Heart left ventricle (tissue), 16 donors: ENCODE results near the gene FBLN2. TPM values are rescaled to one million over a fixed set of nuclear protein-coding genes. Genes with fewer than 3 reads are reported as not detected.
"Not testable (repeated sequence)": the region's sequence is repeated elsewhere in the genome, so short reads cannot be mapped to it uniquely, and the experiment has no call there.

Source experiments
- ATAC-seq, 4 donors: fragments of 200-7000 bp; cut with Tn5 transposase; one replicate each; pipeline ENCODE4 v1.9.1; 2020 to 2022; ENCODE audit warnings: moderate library complexity in 4 of 4, mild to moderate bottlenecking in 3 of 4, moderate number of reproducible peaks in 1 of 4
- DNase-seq, 5 donors: peaks; one replicate each; pipeline ENCODE4 v3.0.0-alpha.2; 2020
- H3K27ac ChIP-seq, 12 donors: fragments of 200-600 bp; sonication (generic) in 4 of 12; one replicate each; pipeline versions ENCODE4 v1.5.0 to v1.8.0; 2016 to 2022; ENCODE audit warnings: mild to moderate bottlenecking in 2 of 12
- H3K27me3 ChIP-seq, 9 donors: fragments of 200-600 bp; sonication (generic) in 2 of 9; one replicate each; pipeline versions ENCODE4 v1.5.1 to v1.8.0; 2016 to 2022; ENCODE audit warnings: mild to moderate bottlenecking in 3 of 9
- H3K36me3 ChIP-seq, 9 donors: fragments of 200-600 bp; sonication (generic) in 2 of 9; one replicate each; pipeline versions ENCODE4 v1.5.0 to v1.8.0; 2018 to 2022; ENCODE audit warnings: mild to moderate bottlenecking in 2 of 9
- H3K4me1 ChIP-seq, 12 donors: fragments of 200-600 bp; sonication (generic) in 4 of 12; one replicate each; pipeline versions ENCODE4 v1.5.0 to v1.8.0; 2016 to 2022; ENCODE audit warnings: mild to moderate bottlenecking in 3 of 12
- H3K4me3 ChIP-seq, 12 donors: fragments of 200-600 bp; sonication (generic) in 4 of 12; one replicate each; pipeline versions ENCODE4 v1.5.0 to v1.8.0; 2017 to 2022; ENCODE audit warnings: mild to moderate bottlenecking in 9 of 12, moderate library complexity in 4 of 12
- H3K9me3 ChIP-seq, 12 donors: fragments of 200-600 bp; sonication (generic) in 4 of 12; one replicate each; pipeline versions ENCODE4 v1.5.0 to v1.8.0; 2016 to 2022; ENCODE audit warnings: mild to moderate bottlenecking in 1 of 12
- POLR2A ChIP-seq, 2 donors: fragments of 450-650 bp; IDR thresholded peaks; one replicate each; pipeline ENCODE4 v1.6.1; 2017; ENCODE audit warnings: antibody characterized with exemption in 2 of 2, mild to moderate bottlenecking in 2 of 2, moderate library complexity in 2 of 2
- WGBS, 4 donors: extraction: QIAGEN DNeasy Blood & Tissue Kit in 2 of 4; methylation state at CpG; one replicate each; pipeline versions ENCODE4 v1.1.5 to v1.1.7; 2013 to 2018; 5-methylcytosine and 5-hydroxymethylcytosine counted together
- intact Hi-C, 10 donors: fragments of 100-400 bp; cut with DNase I; formaldehyde crosslinking; loops; one replicate each; pipeline versions ENCODE4 v1.11.1 to v1.14.2; 2022
- long read RNA-seq, 3 donors: library from polyadenylated mRNA; unstranded; transcript quantifications; one replicate each; pipeline ENCODE4 v2.0.0, GENCODE V29; 2020 to 2021
- polyA plus RNA-seq, 2 donors: library from polyadenylated mRNA; stranded (reverse); fragments of 200-250 nt; gene quantifications; one replicate each; pipeline ENCODE4 v1.2.3, GENCODE V29; 2013
- total RNA-seq, 9 donors: library from RNA; depleted of rRNA in 2 of 9; stranded (reverse); fragments of >200 nt in 2 of 9; fragmentation: NEBNext Ultra II Directional in 3 of 9; extraction: Animal tissue kit (Norgen Biotek cat#: 25700) in 3 of 9; gene quantifications; one replicate each; pipeline versions ENCODE4 v1.1.0 to v1.2.4, GENCODE V29; 2016 to 2023
- TF ChIP-seq, protein P1 (sequence below), 12 donors: fragments of 200-600 bp; sonication (generic) in 4 of 12; IDR thresholded peaks; one replicate each; pipeline versions ENCODE4 v1.5.0 to v1.8.0; 2018 to 2022; ENCODE audit warnings: antibody characterized with exemption in 12 of 12, mild to moderate bottlenecking in 5 of 12
- donor health status: ischemic (EF 13 %, LVEDD 7.1; RV severe dilation, severe dysfunction).
- donor health status: healthy with polysubstance abuse.
- donor health status: DM: no; HTN: yes; CAD: no.
- donor health status: DM: no; HTN: no; CAD: no.
- donor health status: ischemic (EF 25% LVEDD 6.9; RV normal size, moderate dysfunction).
- donor health status: ischemic (EF 25% LVEDD 5.7; RV mildly dilated, moderate dysfunction).
- donor health status: healthy.
- donor health status: DM: yes; HTN: yes; CAD: no.
- donor health status: ischemic (EF 35%, LVEDD 5.7; RV mildly dilated, moderate dysfunction).
- donor health status: nonischemic (EF 11% LVEDD 7.7; RV severe dilation, severe dysfunction).
- donor health status: DM: yes; HTN: yes; CAD: no.
- donor health status: PGD.
- donor health status: ischemic (EF 29% LVEDD 5.4; RV normal size, mild dysfunction).
- donor health status: nonischemic (EF 23%, LVEDD 6.1; RV moderate dilation, normal function).

FBLN2 gene
- total RNA-seq (100 to 1,000 TPM in 2 of 9 donors, 10 to 100 TPM in 7; 31.3 to 118 (median 47.8) TPM), polyA plus RNA-seq (10 to 100 TPM; 16.5 to 42.7 TPM)
- long read RNA-seq, donor 1, full-length matches to known transcripts: 77 of 160 reads
- long read RNA-seq, donor 1, partial matches to known transcripts: 65 of 160 reads
- long read RNA-seq, donor 1, other reads (novel, unspliced or antisense): 18 of 160 reads
- long read RNA-seq, donor 2, full-length matches to known transcripts: 42 of 108 reads
- long read RNA-seq, donor 2, partial matches to known transcripts: 44 of 108 reads
- long read RNA-seq, donor 2, other reads (novel, unspliced or antisense): 22 of 108 reads
- long read RNA-seq, donor 3, full-length matches to known transcripts: 61 of 136 reads
- long read RNA-seq, donor 3, partial matches to known transcripts: 53 of 136 reads
- long read RNA-seq, donor 3, other reads (novel, unspliced or antisense): 22 of 136 reads

DNA sequence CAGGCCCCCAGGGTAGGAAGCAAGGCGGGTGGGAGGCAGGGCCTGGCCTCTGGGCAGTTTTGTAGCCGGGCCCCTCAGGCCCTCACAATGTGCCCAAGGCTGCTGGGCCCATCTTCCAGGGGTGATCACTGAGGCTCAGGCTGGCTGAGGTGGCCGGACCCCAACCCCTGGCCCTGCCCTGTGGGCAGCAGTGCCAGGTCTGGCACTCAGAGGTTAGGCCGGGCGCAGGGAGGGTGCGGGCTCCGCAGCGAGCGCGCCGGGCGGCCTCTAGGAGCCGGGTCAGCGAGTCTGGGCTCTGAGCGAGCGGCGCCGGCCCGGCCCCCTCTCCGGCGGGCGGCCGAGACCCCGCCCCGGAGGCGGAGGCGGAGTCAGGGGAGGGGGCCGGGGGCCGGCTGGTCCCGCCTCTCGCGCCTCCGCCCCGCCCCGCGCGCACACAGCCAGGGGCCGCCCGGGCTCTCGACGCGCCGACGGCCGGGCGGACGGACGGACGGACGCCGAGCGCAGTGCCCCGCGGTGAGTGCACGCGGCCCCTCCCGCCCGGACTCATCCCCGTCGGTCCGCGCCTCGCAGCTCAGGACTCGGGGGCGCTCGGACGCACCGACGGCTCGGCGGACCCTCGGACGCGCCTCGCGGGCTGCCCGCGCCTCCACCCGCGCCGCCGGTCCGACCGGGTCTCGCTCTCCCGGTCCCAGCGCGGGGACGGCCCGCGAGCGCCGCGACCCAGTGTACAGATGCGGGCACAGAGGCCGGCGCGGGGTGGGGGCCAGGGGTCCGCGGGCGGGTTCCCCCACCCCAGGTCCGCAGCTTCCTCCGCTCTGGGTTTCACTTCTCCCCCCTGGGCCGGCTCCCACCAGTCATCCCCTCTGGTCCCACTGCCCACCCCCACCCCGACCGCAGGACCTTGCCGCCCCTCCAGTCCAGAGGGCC, at the start of gene FBLN2:
Gene FBLN2, plus strand, starts transcription at position 430 of the 927 bp plus-strand sequence. CDS start 21,231 bp downstream, outside the sequence.
- Histone ChIP-seq H3K4me3 (peak within 1 kb of the TSS; percentile 4 to 69 (median 52)), H3K27ac (peak within 1 kb of the TSS; percentile 47 to 81 (median 72)), H3K4me1 (peaks cover 0 to 72% (median 21%) of the 10 kb centered on the region in 12 donors), H3K9me3 (no peaks in the 10 kb centered on the region), H3K27me3 (peaks cover 0 to 16% (median 5%) of the 10 kb centered on the region in 9 donors), H3K36me3 (no peaks in the 10 kb centered on the region)
- peak; percentile 13 to 88 (median 78) for ATAC-seq
- intact Hi-C loops: loop anchor here in 1 of 10 donors (5.0 kb wide), 1 partner anchor 52 kb away; no protein-coding TSS in a partner anchor
- 5 to 13% (median 9%) methylated on average over 37 to 107 of the region's 107 CpGs for WGBS, 4 donors
- TF ChIP-seq POLR2A (IDR thresholded peaks at IDR 0.05): peak in 1 of 2 donors; percentile 66
- TF ChIP-seq, protein P1, sequence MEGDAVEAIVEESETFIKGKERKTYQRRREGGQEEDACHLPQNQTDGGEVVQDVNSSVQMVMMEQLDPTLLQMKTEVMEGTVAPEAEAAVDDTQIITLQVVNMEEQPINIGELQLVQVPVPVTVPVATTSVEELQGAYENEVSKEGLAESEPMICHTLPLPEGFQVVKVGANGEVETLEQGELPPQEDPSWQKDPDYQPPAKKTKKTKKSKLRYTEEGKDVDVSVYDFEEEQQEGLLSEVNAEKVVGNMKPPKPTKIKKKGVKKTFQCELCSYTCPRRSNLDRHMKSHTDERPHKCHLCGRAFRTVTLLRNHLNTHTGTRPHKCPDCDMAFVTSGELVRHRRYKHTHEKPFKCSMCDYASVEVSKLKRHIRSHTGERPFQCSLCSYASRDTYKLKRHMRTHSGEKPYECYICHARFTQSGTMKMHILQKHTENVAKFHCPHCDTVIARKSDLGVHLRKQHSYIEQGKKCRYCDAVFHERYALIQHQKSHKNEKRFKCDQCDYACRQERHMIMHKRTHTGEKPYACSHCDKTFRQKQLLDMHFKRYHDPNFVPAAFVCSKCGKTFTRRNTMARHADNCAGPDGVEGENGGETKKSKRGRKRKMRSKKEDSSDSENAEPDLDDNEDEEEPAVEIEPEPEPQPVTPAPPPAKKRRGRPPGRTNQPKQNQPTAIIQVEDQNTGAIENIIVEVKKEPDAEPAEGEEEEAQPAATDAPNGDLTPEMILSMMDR (IDR thresholded peaks at IDR 0.05): no peak
- peak; percentile 51 to 76 (median 63) for DNase-seq

GRCh38 chr3:13499246-13499645, 49.7 kb upstream of the FBLN2 start:
- ATAC-seq, H3K9me3 ChIP-seq, H3K27ac ChIP-seq, H3K4me3 ChIP-seq, H3K27me3 ChIP-seq, H3K36me3 ChIP-seq: not testable (repeated sequence)
- H3K4me1 ChIP-seq: peaks cover 0 to 14% (median 9%) of the 10 kb centered on the region in 12 donors
- intact Hi-C loops: loop anchor here in 3 of 10 donors (5.0 kb wide), 3 partner anchors 48 to 407 kb away; partner anchors contain the start of gene FBLN2 (in 1 of the 3)
- peak in 2 of 5 donors; percentile 13 to 29 for DNase-seq
- WGBS, 4 donors: 95 to 97% (median 96%) methylated on average over 11 of the region's 11 CpGs

- Histone ChIP-seq H3K4me3 (no peak overlapping the region), H3K4me1 (peaks cover 0 to 14% (median 9%) of the 10 kb centered on the region in 12 donors), H3K36me3 (peaks cover 0 to 12% (median 0%) of the 10 kb centered on the region in 9 donors), H3K27ac (no peak overlapping the region), H3K9me3 (no peaks in the 10 kb centered on the region), H3K27me3 (no peaks in the 10 kb centered on the region)
- no peak for TF ChIP-seq POLR2A (IDR thresholded peaks at IDR 0.05)
- TF ChIP-seq, protein P1 (IDR thresholded peaks at IDR 0.05): peak; percentile 35 to 58 (median 46)
- intact Hi-C loops: loop anchor here in 1 of 10 donors (10.0 kb wide), 1 partner anchor 64 kb away; no protein-coding TSS in a partner anchor
- DNase-seq: peak in 2 of 5 donors; percentile 26 to 59
- ATAC-seq: peak in 1 of 4 donors; percentile 24
- 60 to 87% (median 75%) methylated on average over 3 to 15 of the region's 15 CpGs for WGBS, 4 donors
These were observed 48.6 kb upstream of the FBLN2 start for GRCh38 chr3:13500133-13500885.

- ATAC-seq (no peak), DNase-seq (peak in 2 of 5 donors; percentile 20 to 41)
- no peaks in the 10 kb centered on the region for H3K9me3 ChIP-seq
- H3K4me1 ChIP-seq: peaks cover 0 to 10% (median 8%) of the 10 kb centered on the region in 12 donors
- intact Hi-C loops: loop anchor here in 1 of 10 donors (10.0 kb wide), 1 partner anchor 64 kb away; no protein-coding TSS in a partner anchor
- TF ChIP-seq POLR2A (IDR thresholded peaks at IDR 0.05): no peak
- TF ChIP-seq, protein P1 (IDR thresholded peaks at IDR 0.05): no peak
- H3K4me3 ChIP-seq: no peak overlapping the region
- WGBS, 4 donors: 75 to 98% (median 91%) methylated on average over 4 of the region's 4 CpGs
- peaks cover 0 to 12% (median 0%) of the 10 kb centered on the region in 9 donors for H3K36me3 ChIP-seq
- no peaks in the 10 kb centered on the region for H3K27me3 ChIP-seq
- no peak overlapping the region for H3K27ac ChIP-seq
These were observed 47.9 kb upstream of the FBLN2 start for GRCh38 chr3:13501056-13501455.
